ENCODE measurements around the gene ASIC3. TPM values are rescaled to one million over a fixed set of nuclear protein-coding genes. Genes with fewer than 3 reads are reported as not detected.

The ASIC3 gene
- total and polyA plus RNA-seq, 3 donors from 2014 or later: 20.8 to 37.9 (median 27.5) TPM

- Histone ChIP-seq H3K4me3 (no peak overlapping the region), H3K9me3 (no peaks in the 10 kb centered on the region), H3K27me3 (no peaks in the 10 kb centered on the region), H3K36me3 (ENCODE audit: low read depth, missing control alignments) (no peaks in the 10 kb centered on the region), H3K4me1 (peaks cover 5% of the 10 kb centered on the region), H3K27ac (no peak overlapping the region)
- intact Hi-C loops (cut with DNase I; ENCODE audit: low total_unique reads): no loop called here
- no peak for DNase-seq
- no peak for TF ChIP-seq CTCF (IDR thresholded peaks at IDR 0.05)
- TF ChIP-seq POLR2A (IDR thresholded peaks at IDR 0.05): no peak
- 94 to 97% methylated on average over 13 to 16 of the region's 16 CpGs for WGBS, 2 donors
Measured at GRCh38 chr7:151001546-151001945, 46.8 kb upstream of the ASIC3 start.

GRCh38 chr7:151003572-151003971 lies 44.8 kb upstream of the ASIC3 start:
- H3K4me1 ChIP-seq: no peaks in the 10 kb centered on the region
- no peak overlapping the region for H3K27ac ChIP-seq
- no peaks in the 10 kb centered on the region for H3K27me3 ChIP-seq
- no peaks in the 10 kb centered on the region for H3K9me3 ChIP-seq
- H3K4me3 ChIP-seq: no peak overlapping the region
- H3K36me3 ChIP-seq (ENCODE audit: low read depth, missing control alignments): no peaks in the 10 kb centered on the region
- WGBS, 2 donors: 87 to 92% methylated on average over 12 of the region's 12 CpGs
- no peak for TF ChIP-seq CTCF (IDR thresholded peaks at IDR 0.05)
- TF ChIP-seq POLR2A (IDR thresholded peaks at IDR 0.05): no peak
- DNase-seq: no peak
- intact Hi-C loops (cut with DNase I; ENCODE audit: low total_unique reads): no loop called here

GRCh38 chr7:151005566-151005965 lies 42.8 kb upstream of the ASIC3 start:
- H3K27ac ChIP-seq: no peak overlapping the region
- intact Hi-C loops (cut with DNase I; ENCODE audit: low total_unique reads): no loop called here
- no peak for DNase-seq
- H3K36me3 ChIP-seq (ENCODE audit: low read depth, missing control alignments): no peaks in the 10 kb centered on the region
- H3K9me3 ChIP-seq: no peaks in the 10 kb centered on the region
- H3K4me3 ChIP-seq: no peak overlapping the region
- H3K27me3 ChIP-seq: no peaks in the 10 kb centered on the region
- TF ChIP-seq CTCF (IDR thresholded peaks at IDR 0.05) (no peak), POLR2A (IDR thresholded peaks at IDR 0.05) (no peak)
- whole genome bisulfite sequencing, 2 donors: 64 to 66% methylated on average over 9 of the region's 9 CpGs
- H3K4me1 ChIP-seq: peaks cover 4% of the 10 kb centered on the region

- intact Hi-C loops (cut with DNase I; ENCODE audit: low total_unique reads): no loop called here
- peaks cover 4% of the 10 kb centered on the region for H3K4me1 ChIP-seq
- H3K4me3 ChIP-seq: no peak overlapping the region
- WGBS, 2 donors: 92 to 96% methylated on average over 12 to 23 of the region's 23 CpGs
- TF ChIP-seq CTCF (IDR thresholded peaks at IDR 0.05) (no peak), POLR2A (IDR thresholded peaks at IDR 0.05) (no peak)
- H3K27ac ChIP-seq: no peak overlapping the region
- DNase-seq: no peak
- H3K9me3 ChIP-seq: no peaks in the 10 kb centered on the region
- no peaks in the 10 kb centered on the region for H3K36me3 ChIP-seq (ENCODE audit: low read depth, missing control alignments)
- no peaks in the 10 kb centered on the region for H3K27me3 ChIP-seq
Measured at GRCh38 chr7:151006590-151007300, 41.6 kb upstream of the ASIC3 start.

- no peak overlapping the region for H3K4me3 ChIP-seq
- TF ChIP-seq POLR2A (IDR thresholded peaks at IDR 0.05) (no peak), CTCF (IDR thresholded peaks at IDR 0.05) (no peak)
- no peak for DNase-seq
- H3K4me1 ChIP-seq: peaks cover 4% of the 10 kb centered on the region
- intact Hi-C loops (cut with DNase I; ENCODE audit: low total_unique reads): no loop called here
- H3K9me3 ChIP-seq: no peaks in the 10 kb centered on the region
- no peaks in the 10 kb centered on the region for H3K27me3 ChIP-seq
- 67 to 83% methylated on average over 6 to 7 of the region's 7 CpGs for WGBS, 2 donors
- no peaks in the 10 kb centered on the region for H3K36me3 ChIP-seq (ENCODE audit: low read depth, missing control alignments)
- no peak overlapping the region for H3K27ac ChIP-seq
Measured at GRCh38 chr7:151007469-151007898, 40.8 kb upstream of the ASIC3 start.
